Endothelial cell of umbilical vein (primary cell): ENCODE results near the gene CHST7. TPM values are rescaled to one million over a fixed set of nuclear protein-coding genes. Genes with fewer than 3 reads are reported as not detected.

ENCODE experiments used
- BruUV-seq: library from RNA; stranded (reverse); fragments of 400-500 nt; replicated peaks from 2 replicates; lab custom pipeline; 2021; lab: Mats Ljungman, UMichigan
- CTCF ChIA-PET: fragments of 300-600, 350-600 bp; sonication (Branson Sonifier 250); formaldehyde crosslinking; loops from one replicate; lab custom pipeline; 2021; ENCODE audit warnings: antibody characterized with exemption, inconsistent platforms; lab: Charles Lee
- POLR2A ChIA-PET: fragments of 300-600, 350-600 bp; sonication (Branson Sonifier 250); formaldehyde crosslinking; loops from one replicate; lab custom pipeline; 2021; ENCODE audit warnings: antibody characterized with exemption, inconsistent platforms; lab: Charles Lee
- DNase-seq: peaks from one replicate; pipeline ENCODE4 v3.0.0-alpha.2; 2011; ENCODE audit warnings: low read depth, low spot score
- FAIRE-seq: peaks from 2 replicates; lab custom pipeline; 2011; peaks lifted over from hg19 to GRCh38; lab: Jason Lieb, UNC
- H2AFZ ChIP-seq: 2 replicates; pipeline ENCODE4 v1.6.0; 2012; ENCODE audit warnings: low read depth, low read length, control low read depth, inconsistent platforms
- H3K27ac ChIP-seq: 2 replicates; pipeline ENCODE4 v1.5.1; 2011; ENCODE audit warnings: low read depth, mild to moderate bottlenecking, control low read depth, low read length, moderate library complexity; ENCODE audit not compliant: insufficient read depth
- H3K27me3 ChIP-seq, 2 experiments: 2 replicates each; pipeline versions ENCODE4 v1.6.0 to v1.6.1; 2011; ENCODE audit warnings: low read length in 2 of 2, mixed read lengths in 1 of 2; ENCODE audit not compliant: control insufficient read depth in 2 of 2, insufficient read depth in 2 of 2
- H3K36me3 ChIP-seq, 2 experiments: 2 replicates in 1 of 2; 3 replicates in 1 of 2; pipeline ENCODE4 v1.5.1; 2011; ENCODE audit warnings: low read length in 2 of 2, mild to moderate bottlenecking in 1 of 2, moderate library complexity in 1 of 2; ENCODE audit not compliant: control insufficient read depth in 2 of 2, insufficient read depth in 2 of 2; ENCODE audit errors: extremely low read depth in 1 of 2
- H3K4me1 ChIP-seq: 3 replicates; pipeline ENCODE4 v1.5.1; 2011; ENCODE audit warnings: mild to moderate bottlenecking, low read length; ENCODE audit not compliant: control insufficient read depth, insufficient read depth; ENCODE audit errors: extremely low read depth
- H3K4me2 ChIP-seq: 2 replicates; pipeline ENCODE4 v1.6.1; 2011; ENCODE audit warnings: low read length, control low read depth, mixed read lengths; ENCODE audit not compliant: insufficient read depth
- H3K4me3 ChIP-seq, 3 experiments: fragments of 200-600 bp in 1 of 3; sonication (generic), shearing (Covaris generic) in 1 of 3; replicated peaks in 1 of 3; 2 replicates each; pipeline ENCODE4 v1.5.1; 2011 to 2016; ENCODE audit warnings: control low read depth in 3 of 3, low read length in 3 of 3, mild to moderate bottlenecking in 2 of 3, inconsistent platforms in 1 of 3, low read depth in 1 of 3, moderate library complexity in 1 of 3; ENCODE audit not compliant: insufficient read depth in 1 of 3
- H3K79me2 ChIP-seq: 2 replicates; pipeline ENCODE4 v1.6.0; 2012; ENCODE audit warnings: low read length, inconsistent platforms; ENCODE audit not compliant: control insufficient read depth, insufficient read depth
- H3K9ac ChIP-seq: replicated peaks from 2 replicates; pipeline ENCODE3; 2011; ENCODE audit warnings: low read length, control low read depth; ENCODE audit not compliant: insufficient read depth; ENCODE audit errors: extremely low read depth
- H3K9me1 ChIP-seq: replicated peaks from 3 replicates; pipeline ENCODE4 v1.6.0; 2011; ENCODE audit warnings: mild to moderate bottlenecking, low read length; ENCODE audit not compliant: control insufficient read depth, insufficient read depth; ENCODE audit errors: extremely low read depth
- H3K9me3 ChIP-seq: replicated peaks from 2 replicates; pipeline ENCODE4 v1.5.1; 2012; ENCODE audit warnings: low read length, inconsistent platforms; ENCODE audit not compliant: control insufficient read depth, insufficient read depth
- H4K20me1 ChIP-seq: replicated peaks from 2 replicates; pipeline ENCODE3; 2011; ENCODE audit warnings: mild to moderate bottlenecking, low read length; ENCODE audit not compliant: control insufficient read depth, insufficient read depth; ENCODE audit errors: extremely low read depth
- CTCF ChIP-seq, 2 donors: IDR thresholded peaks; 1 replicate in 1 of 2; 2 replicates in 1 of 2; pipeline ENCODE4 v1.5.1; 2011; ENCODE audit warnings: low read length in 2 of 2, mild to moderate bottlenecking in 2 of 2, moderate library complexity in 2 of 2, control low read depth in 1 of 2, inconsistent platforms in 1 of 2, low read depth in 1 of 2; ENCODE audit not compliant: insufficient read depth in 1 of 2; ENCODE audit errors: extremely low read depth in 1 of 2
- EZH2 ChIP-seq: IDR thresholded peaks from 2 replicates; pipeline ENCODE4 v1.6.1; 2012; ENCODE audit warnings: borderline replicate concordance, low read depth, mild to moderate bottlenecking, moderate library complexity, low read length, inconsistent platforms; ENCODE audit not compliant: severe bottlenecking
- FOS ChIP-seq: IDR thresholded peaks from 2 replicates; pipeline ENCODE4 v1.6.1; 2011; ENCODE audit warnings: mild to moderate bottlenecking, low read length, moderate library complexity, borderline replicate concordance; ENCODE audit not compliant: insufficient read depth
- GATA2 ChIP-seq: IDR thresholded peaks from 2 replicates; pipeline ENCODE4 v1.7.0; 2011; ENCODE audit warnings: low read depth, mild to moderate bottlenecking, moderate library complexity, mixed read lengths, low read length; ENCODE audit not compliant: insufficient read length, insufficient read depth
- JUN ChIP-seq: IDR thresholded peaks from 2 replicates; pipeline ENCODE4 v1.6.1; 2011; ENCODE audit warnings: borderline replicate concordance, low read depth; ENCODE audit not compliant: insufficient read length, insufficient read depth
- MAX ChIP-seq: IDR thresholded peaks from 2 replicates; pipeline ENCODE4 v1.6.1; 2011; ENCODE audit not compliant: insufficient read depth, insufficient read length
- MYC ChIP-seq: IDR thresholded peaks from one replicate; pipeline ENCODE4 v1.6.1; 2011; ENCODE audit warnings: mild to moderate bottlenecking, low read depth, low read length
- POLR2A ChIP-seq: IDR thresholded peaks from 2 replicates; pipeline ENCODE4 v1.6.1; 2012; ENCODE audit warnings: low read depth, mild to moderate bottlenecking, control low read depth, low read length
- POLR2AphosphoS5 ChIP-seq: IDR thresholded peaks from 2 replicates; pipeline ENCODE4 v1.6.1; 2012; ENCODE audit warnings: low read depth, mild to moderate bottlenecking, control low read depth, low read length, moderate library complexity; ENCODE audit not compliant: insufficient read depth
- dilution Hi-C: fragments of 300-500 bp; cut with MboI; formaldehyde crosslinking; loops from one replicate; pipeline ENCODE4 v1.15.0; 2019; ENCODE audit warnings: low sequenced_read_pairs; ENCODE audit not compliant: extremely low pct_ligation_motif_present
- intact Hi-C: fragments of 100-400 bp; cut with micrococcal nuclease; formaldehyde crosslinking; loops from one replicate; pipeline ENCODE4 v1.10.0; 2022
- polyA plus RNA-seq, 4 experiments: library from polyadenylated mRNA; depleted of rRNA in 3 of 4; stranded (reverse) in 3 of 4; unstranded in 1 of 4; fragments of >200 nt; gene quantifications; 2 replicates each; pipeline versions ENCODE4 v1.2.1 to v1.2.3, GENCODE V29; 2011 to 2012; ENCODE audit warnings: missing spikeins in 1 of 4
- total RNA-seq: library from RNA; stranded (reverse); gene quantifications from 2 replicates; pipeline ENCODE4 v1.2.3, GENCODE V29; 2021

Gene CHST7
- total and polyA plus RNA-seq, 2 donors (not counting 3 experiments of a cell fraction or from before 2014, with no cell fraction given), result 4.5 to 11.2 TPM

DNA sequence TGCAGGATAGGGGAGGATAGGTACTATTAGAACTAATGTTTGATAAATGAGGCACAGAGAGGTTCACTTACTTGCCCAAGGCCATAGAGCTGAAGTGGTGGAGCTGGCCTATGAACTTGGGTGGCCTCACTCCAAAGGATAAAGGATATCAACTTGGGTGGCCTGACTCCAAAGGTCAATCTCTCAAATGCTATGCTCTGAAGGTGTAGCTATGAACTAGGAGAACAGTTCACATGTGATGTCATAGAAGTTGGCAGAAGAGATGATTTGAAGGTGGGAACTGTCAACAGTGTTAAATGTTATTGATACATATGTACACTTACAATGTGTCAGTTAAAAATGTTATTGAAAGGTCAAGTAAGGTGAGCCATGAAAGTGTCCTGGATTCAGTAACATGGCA is 6.2 kb upstream of the CHST7 start:
- Histone ChIP-seq H3K4me2 (no peak overlapping the region), H3K36me3 (no peaks in the 10 kb centered on the region), H3K9ac (no peak overlapping the region), H3K27me3 (no peaks in the 10 kb centered on the region), H3K79me2 (no peaks in the 10 kb centered on the region), H2AFZ (no peak overlapping the region), H3K27ac (no peak overlapping the region), H3K9me1 (no peaks in the 10 kb centered on the region), H3K4me3 (no peak overlapping the region), H3K4me1 (no peaks in the 10 kb centered on the region), H3K9me3 (no peaks in the 10 kb centered on the region), H4K20me1 (no peaks in the 10 kb centered on the region)
- intact Hi-C loops (no loop called here), dilution Hi-C loops (no loop called here)
- TF ChIP-seq EZH2, result no peak
- DNase-seq (no peak), FAIRE-seq (no peak)
- no TSS peak for BruUV-seq
- POLR2A ChIA-PET, result no interaction called here
- CTCF ChIA-PET, result interaction anchor here (1.0 kb wide), 1 partner anchor 12 kb away, joined by 4 read pairs; no protein-coding TSS in a partner anchor

DNA sequence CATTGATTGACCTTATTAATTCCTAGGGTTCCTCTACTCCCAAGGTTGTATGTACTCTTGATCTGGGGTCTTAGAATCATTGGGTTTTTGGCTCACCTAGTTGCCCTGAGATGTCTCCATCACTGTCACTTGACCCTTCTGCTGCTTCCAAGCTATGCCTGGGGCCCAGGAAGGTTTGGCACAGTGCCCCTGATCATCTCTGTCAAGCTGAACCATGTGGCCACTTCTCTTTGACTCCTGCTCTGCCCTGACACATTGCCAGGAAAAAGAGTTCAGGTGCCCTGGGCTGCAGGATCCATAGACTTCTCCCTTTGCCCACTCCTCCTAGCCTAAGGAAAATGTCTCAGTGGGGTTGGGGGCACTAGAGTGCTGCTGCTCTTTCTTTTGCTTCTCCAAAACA is 3.9 kb upstream of the CHST7 start:
- no peaks in the 10 kb centered on the region for H4K20me1 ChIP-seq
- no peaks in the 10 kb centered on the region for H3K36me3 ChIP-seq
- no peak for DNase-seq
- no peak for TF ChIP-seq GATA2
- no peak for TF ChIP-seq FOS
- no peak for TF ChIP-seq POLR2A
- TF ChIP-seq JUN, result no peak
- no peak for TF ChIP-seq POLR2AphosphoS5
- TF ChIP-seq MAX, result no peak
- TF ChIP-seq CTCF (IDR thresholded peaks at IDR 0.05; ENCODE audit: extremely low read depth in 1 of 2, insufficient read depth in 1 of 2, low read depth in 1 of 2, low read length in 2 of 2), result no peak
- TF ChIP-seq EZH2, result no peak
- no peak for TF ChIP-seq MYC
- ChIA-PET CTCF (interaction anchor here (0.8 to 1.6 kb wide), 2 partner anchors 73 to 117 kb away, joined by 3 to 7 read pairs; no protein-coding TSS in a partner anchor), POLR2A (no interaction called here)
- no peak overlapping the region for H3K9ac ChIP-seq
- no peaks in the 10 kb centered on the region for H3K9me1 ChIP-seq
- intact Hi-C loops (loop anchor here (10.0 kb wide), 1 partner anchor 225 kb away; no protein-coding TSS in a partner anchor), dilution Hi-C loops (no loop called here)
- no peaks in the 10 kb centered on the region for H3K27me3 ChIP-seq
- H3K9me3 ChIP-seq, result no peaks in the 10 kb centered on the region
- no TSS peak for BruUV-seq
- H3K4me3 ChIP-seq, result no peak overlapping the region
- no peak overlapping the region for H2AFZ ChIP-seq
- no peaks in the 10 kb centered on the region for H3K79me2 ChIP-seq
- H3K27ac ChIP-seq, result no peak overlapping the region
- no peak for FAIRE-seq
- H3K4me2 ChIP-seq, result no peak overlapping the region
- peaks cover 6% of the 10 kb centered on the region for H3K4me1 ChIP-seq
